Measurements from ENCODE around the gene TOMM34. TPM values are rescaled to one million over a fixed set of nuclear protein-coding genes. Genes with fewer than 3 reads are reported as not detected.

Gene TOMM34
- total RNA-seq, 1 experiment from 2014 or later, result 37.5 TPM

DNA sequence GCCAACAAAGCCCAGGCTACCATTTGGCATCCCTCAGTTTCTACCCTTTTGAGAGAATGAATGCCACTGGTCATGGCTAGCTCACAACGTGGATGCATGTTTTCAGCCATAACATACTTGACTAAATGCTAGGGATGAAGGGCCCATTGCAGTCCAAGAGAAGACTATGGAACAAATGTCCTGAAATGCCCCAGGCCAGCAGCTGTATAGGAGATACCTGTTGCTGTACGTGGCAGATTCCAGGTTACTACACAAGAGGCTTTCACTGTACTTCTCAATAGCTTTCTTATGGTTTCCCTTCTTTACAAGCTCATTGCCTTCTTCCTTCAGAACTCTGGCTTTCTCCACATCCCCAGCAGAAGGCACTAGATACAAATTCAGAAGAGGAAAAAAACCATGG is 11.7 kb downstream of the TOMM34 start:
- no peak overlapping the region for H2BK12ac ChIP-seq (ENCODE audit: insufficient read length, low read depth, low read length)
- H3K4me2 ChIP-seq (ENCODE audit: insufficient read depth, insufficient read length, low read length), result no peak overlapping the region
- H2BK5ac ChIP-seq (ENCODE audit: insufficient read length, low read length), result no peak overlapping the region
- no peak overlapping the region for H2BK15ac ChIP-seq (ENCODE audit: low read depth, low read length)
- Mint-ChIP-seq H3K36me3 (ENCODE audit: insufficient read depth in 1 of 3, low read depth in 3 of 3) (peaks cover 21 to 90% (median 60%) of the 10 kb centered on the region in 3 experiments; a peak in 6 of 7 replicates), H3K4me1 (no peaks in the 10 kb centered on the region), H3K27ac (no peak overlapping the region), H3K4me3 (no peak overlapping the region), H3K27me3 (ENCODE audit: low read depth) (no peaks in the 10 kb centered on the region), H3K9me3 (no peaks in the 10 kb centered on the region)
- no peaks in the 10 kb centered on the region for H3K79me1 ChIP-seq (ENCODE audit: insufficient read depth, low read depth, low read length, poor library complexity, severe bottlenecking)
- no peak overlapping the region for H4K5ac ChIP-seq (ENCODE audit: insufficient read length, low read depth, low read length)
- no peak overlapping the region for H4K91ac ChIP-seq (ENCODE audit: insufficient read length, low read depth, low read length)
- H3K4ac ChIP-seq (ENCODE audit: low read depth, low read length), result no peak overlapping the region
- no peak overlapping the region for H3K18ac ChIP-seq (ENCODE audit: insufficient read length, low read depth, low read length)
- TF ChIP-seq, protein P1, sequence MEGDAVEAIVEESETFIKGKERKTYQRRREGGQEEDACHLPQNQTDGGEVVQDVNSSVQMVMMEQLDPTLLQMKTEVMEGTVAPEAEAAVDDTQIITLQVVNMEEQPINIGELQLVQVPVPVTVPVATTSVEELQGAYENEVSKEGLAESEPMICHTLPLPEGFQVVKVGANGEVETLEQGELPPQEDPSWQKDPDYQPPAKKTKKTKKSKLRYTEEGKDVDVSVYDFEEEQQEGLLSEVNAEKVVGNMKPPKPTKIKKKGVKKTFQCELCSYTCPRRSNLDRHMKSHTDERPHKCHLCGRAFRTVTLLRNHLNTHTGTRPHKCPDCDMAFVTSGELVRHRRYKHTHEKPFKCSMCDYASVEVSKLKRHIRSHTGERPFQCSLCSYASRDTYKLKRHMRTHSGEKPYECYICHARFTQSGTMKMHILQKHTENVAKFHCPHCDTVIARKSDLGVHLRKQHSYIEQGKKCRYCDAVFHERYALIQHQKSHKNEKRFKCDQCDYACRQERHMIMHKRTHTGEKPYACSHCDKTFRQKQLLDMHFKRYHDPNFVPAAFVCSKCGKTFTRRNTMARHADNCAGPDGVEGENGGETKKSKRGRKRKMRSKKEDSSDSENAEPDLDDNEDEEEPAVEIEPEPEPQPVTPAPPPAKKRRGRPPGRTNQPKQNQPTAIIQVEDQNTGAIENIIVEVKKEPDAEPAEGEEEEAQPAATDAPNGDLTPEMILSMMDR (conservative IDR thresholded peaks at IDR 0.05), result no peak
- H2AFZ ChIP-seq (ENCODE audit: low read length), result no peak overlapping the region
- no peak overlapping the region for H3K9ac ChIP-seq (ENCODE audit: extremely low read depth, insufficient read length, low read length)
- H3T11ph ChIP-seq (ENCODE audit: low read length), result no peak overlapping the region
- WGBS (ENCODE audit: extremely low coverage, insufficient read length, low lambda C conversion rate), result no CpG with 5 or more reads among the region's 2 CpGs
- no peaks in the 10 kb centered on the region for H3K9me3 ChIP-seq (ENCODE audit: control insufficient read depth, low read depth, low read length)
- H4K20me1 ChIP-seq (ENCODE audit: control insufficient read depth, insufficient read depth, insufficient read length), result no peaks in the 10 kb centered on the region
- H2AK5ac ChIP-seq (ENCODE audit: insufficient read length, low read length), result no peak overlapping the region
- H3K23ac ChIP-seq (ENCODE audit: insufficient read length, low read depth, low read length), result no peak overlapping the region
- no peak overlapping the region for H3K27ac ChIP-seq (ENCODE audit: insufficient read length, low read depth, low read length)
- H2BK20ac ChIP-seq (ENCODE audit: low read depth, low read length, poor library complexity, severe bottlenecking), result no peak overlapping the region
- H3K79me2 ChIP-seq (ENCODE audit: insufficient read depth, low read length), result no peaks in the 10 kb centered on the region
- H3K4me1 ChIP-seq (ENCODE audit: insufficient read depth, low read length), result no peaks in the 10 kb centered on the region
- H3K56ac ChIP-seq (ENCODE audit: insufficient read length, low read depth, low read length), result no peak overlapping the region
- H3K14ac ChIP-seq (ENCODE audit: insufficient read depth, low read length), result no peak overlapping the region
- DNase-seq, result no peak
- H3K23me2 ChIP-seq (ENCODE audit: insufficient read length, low read depth, low read length, poor library complexity, severe bottlenecking), result no peaks in the 10 kb centered on the region
- no peaks in the 10 kb centered on the region for H3K27me3 ChIP-seq (ENCODE audit: insufficient read depth, low read length)
- H2BK120ac ChIP-seq (ENCODE audit: low read depth, low read length, poor library complexity, severe bottlenecking), result no peak overlapping the region
- H4K8ac ChIP-seq (replicated peaks; ENCODE audit: insufficient read length, low read depth, low read length), result no peak overlapping the region
